HG02588 (cell line): ENCODE data around the gene PLA2G4B.

Experiments
- ATAC-seq: cut with Tn5 transposase; IDR thresholded peaks from one replicate; pipeline ENCODE4 v1.9.1; 2021; ENCODE audit warnings: mild to moderate bottlenecking, moderate library complexity; ENCODE audit not compliant: unreplicated experiment

Gene PLA2G4B

DNA sequence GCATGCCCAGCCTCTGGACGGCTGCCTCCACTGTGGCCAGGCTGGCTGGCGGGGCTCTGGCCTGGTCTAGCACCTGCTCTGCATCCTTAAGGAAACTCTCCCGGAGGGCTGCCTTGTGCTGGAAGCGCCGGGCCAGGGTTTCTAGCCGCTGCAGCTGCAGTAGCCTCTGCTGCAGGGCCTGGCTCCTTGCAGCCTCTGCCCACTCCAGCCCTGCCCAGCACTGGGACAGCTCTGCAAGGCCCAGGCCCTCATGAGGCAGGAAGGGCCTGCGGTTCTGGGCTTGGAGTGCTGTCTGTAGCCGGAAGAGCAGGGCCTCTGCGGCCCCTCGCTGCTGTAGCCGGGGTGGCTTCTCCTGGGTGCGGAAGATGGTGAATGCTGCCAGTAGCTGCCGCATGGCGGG is 47.2 kb downstream of the PLA2G4B start:
- no peak for ATAC-seq

DNA sequence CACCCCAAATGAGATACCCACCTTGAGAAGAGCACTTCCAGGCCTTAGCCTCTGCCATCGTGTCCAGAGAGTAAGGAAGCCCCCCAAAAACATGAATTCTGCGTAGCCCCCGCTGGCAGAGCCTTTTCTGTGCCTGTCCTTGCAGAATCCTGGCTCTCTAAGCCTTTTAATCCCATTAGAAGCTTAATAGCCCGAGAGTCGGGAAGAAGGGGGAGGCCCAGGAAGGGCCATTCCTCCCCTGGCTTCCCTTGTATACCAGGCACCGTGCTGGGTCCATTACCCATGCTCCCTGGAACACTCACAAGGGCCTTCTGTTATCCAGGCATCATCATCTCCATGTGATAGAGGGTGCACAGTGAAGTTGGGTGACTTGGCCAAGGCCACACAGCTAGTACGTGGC is 48.1 kb downstream of the PLA2G4B start:
- no peak for ATAC-seq

DNA sequence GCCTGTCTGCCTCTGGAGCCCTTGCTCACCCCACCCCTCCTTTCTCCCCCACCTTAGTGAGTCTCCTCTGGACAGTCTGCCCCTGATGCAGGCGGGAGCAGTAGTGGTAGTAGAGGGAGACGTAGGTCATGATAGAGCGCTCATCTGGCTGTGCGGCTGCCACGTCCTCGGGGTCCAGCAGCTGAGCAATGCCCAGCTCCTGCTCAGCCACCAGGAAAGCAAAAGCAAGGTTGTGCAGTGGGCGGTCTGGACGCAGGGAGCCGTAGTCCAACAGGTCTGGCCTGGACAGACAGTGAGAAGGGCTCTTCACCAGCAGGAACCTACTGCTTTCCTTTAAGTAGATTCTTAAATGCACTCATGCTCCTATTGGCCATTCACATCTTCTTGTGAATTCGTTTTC is 48.5 kb downstream of the PLA2G4B start:
- ATAC-seq: no peak

DNA sequence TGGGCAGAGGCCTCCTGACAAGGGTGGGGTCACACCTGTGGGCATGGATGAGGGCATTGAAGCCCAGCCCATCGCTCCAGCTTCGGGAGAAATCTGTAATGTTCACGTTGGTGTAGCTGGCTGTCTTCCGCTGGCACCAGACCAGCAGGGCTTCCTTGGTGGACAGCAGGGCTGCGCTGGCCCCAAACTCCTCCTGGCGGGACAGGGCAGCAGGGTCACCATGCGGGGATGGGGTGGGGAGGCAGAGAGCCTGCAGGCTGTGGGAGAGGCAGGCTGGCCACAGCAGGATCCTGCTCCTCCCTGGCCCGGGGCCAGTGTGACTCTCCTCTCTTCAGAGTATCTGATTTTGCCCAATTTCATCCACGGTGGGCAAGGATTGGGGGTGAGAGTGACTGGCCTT is 49.2 kb downstream of the PLA2G4B start:
- no peak for ATAC-seq

DNA sequence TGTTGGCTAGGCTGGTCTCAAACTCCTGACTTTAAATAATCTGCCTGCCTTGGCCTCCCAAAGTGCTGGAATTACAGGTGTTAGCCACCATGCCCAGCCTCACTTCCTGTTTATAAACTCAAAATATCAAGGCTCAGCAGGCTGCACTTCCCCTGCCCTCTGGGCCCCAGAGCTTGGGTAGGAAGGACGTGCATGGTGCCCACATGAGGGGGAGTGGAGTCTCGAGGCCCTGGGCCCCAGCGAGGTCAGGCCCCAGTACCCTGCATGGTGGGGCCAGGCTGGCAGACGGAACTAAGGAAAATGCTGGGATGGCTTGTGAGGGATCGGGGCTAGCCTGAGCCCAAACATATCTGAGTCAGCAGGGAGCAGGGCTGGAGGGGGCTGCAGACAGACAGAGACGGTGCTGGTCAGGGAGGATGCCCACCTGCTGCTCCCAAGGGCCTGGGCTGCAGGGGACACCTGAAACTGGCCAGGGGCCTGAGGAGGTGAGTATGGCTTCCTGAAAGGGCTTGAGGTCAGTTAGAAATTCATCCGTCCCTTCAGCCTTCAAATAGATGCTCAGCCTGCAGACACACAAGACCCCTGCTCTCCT is 50.1 kb downstream of the PLA2G4B start:
- no peak for ATAC-seq

DNA sequence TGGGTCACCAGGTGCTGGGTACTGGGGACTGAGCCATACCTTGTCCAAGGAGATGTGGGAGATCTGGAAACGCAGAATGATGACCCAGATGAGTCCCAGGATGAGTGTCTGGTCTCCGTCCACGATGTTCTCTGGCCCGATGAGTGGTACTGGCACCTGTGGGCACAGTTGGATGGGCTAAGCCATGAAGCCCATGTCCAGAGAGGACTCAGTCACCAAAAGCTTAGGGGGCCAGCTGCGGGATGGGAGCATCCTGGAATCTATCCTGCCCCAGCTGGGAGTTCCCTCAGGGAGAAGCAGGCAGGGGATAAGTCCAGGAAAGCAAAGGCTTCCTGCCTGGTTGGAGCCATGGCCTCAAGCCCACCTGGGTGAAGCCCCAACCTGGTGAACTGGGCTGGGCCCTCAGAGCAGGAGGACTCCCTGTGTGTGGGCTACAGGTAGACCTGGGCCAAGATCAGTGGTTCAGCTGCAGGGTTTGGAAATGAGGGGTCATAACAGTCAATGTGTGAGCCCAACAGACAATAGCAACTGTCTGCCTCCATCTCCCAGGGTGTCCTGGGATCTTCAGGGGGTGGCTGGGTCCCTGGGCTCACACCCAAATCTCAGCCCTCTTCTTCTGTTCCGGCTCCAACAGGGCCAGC is 51.5 kb downstream of the PLA2G4B start:
- no peak for ATAC-seq

DNA sequence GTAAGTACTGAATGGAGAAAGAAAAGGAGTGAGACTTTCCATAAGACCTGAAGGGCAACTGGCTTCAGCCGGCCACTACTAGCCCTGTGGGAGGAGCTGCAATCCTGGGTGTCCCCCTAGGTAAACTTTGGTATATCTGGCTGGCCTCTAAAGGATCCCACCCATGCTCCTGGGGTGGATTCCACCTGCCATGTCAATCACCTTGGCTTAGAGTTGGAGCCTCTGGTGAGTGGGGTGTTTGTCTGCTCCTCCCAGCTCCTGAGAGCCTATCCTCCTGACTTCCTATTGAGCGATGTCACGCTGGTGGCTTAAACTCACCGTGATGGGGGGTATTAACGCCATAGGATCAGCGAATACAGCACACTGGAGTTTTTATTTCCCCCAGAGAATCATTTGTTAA is 52.6 kb downstream of the PLA2G4B start:
- no peak for ATAC-seq

DNA sequence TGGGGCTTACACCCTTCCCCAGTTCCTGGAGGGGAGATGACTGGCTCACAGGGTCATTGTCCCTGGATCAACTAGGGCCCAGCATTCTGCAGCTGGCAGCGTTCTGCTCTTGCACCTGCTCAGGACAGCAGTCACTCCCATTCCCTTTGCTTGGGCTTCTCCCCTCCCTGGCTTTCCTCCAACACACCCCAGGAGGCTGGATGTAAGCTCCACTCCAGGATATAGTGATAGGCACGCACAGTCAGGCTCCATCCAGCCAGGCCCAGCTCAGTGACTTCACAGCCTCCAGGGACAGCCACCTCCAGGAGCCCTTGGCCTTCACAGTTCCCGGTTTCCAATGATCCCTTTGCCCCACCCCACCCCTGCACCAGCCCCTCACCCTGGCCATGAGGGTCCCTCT is 53.3 kb downstream of the PLA2G4B start:
- ATAC-seq: no peak

DNA sequence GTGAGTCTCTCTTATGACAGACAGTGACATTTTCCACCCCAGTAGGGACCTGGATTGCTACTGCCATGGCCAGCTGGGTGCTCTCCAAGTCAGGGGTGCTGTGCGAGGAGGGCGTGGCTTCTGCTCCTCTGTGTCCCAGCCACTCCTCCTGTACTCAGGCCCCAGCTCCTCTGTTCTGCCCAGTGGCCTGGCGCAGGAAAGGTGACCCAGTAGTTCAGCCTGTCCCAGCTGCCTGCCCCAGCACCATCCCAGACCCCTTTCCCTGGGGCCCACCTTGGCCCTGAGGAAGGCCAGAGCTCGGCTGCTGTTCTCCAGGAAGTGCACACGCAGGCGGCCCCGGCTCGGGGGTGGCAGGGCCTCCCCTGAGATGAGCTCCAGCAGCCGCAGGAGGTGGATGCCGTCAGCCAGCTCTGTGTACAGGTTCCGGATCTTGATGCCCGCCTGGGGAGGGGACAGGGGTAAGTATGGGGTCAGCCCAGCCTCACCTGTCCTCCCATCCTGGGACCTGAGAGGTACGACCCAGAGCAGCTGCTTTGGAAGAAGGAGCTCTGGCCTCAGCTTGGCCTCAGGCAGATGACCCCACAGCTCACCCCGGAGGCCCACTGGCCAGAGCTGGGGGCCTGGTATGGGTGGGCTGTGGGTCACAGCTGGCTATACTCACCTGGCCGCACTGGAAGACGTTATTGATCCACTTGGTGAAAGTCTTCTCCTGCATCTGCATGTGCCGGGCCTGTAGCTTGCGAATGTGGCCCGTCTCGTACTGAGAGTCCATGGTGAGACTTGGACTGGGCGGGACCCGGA is 54.2 kb downstream of the PLA2G4B start:
- ATAC-seq: no peak

DNA sequence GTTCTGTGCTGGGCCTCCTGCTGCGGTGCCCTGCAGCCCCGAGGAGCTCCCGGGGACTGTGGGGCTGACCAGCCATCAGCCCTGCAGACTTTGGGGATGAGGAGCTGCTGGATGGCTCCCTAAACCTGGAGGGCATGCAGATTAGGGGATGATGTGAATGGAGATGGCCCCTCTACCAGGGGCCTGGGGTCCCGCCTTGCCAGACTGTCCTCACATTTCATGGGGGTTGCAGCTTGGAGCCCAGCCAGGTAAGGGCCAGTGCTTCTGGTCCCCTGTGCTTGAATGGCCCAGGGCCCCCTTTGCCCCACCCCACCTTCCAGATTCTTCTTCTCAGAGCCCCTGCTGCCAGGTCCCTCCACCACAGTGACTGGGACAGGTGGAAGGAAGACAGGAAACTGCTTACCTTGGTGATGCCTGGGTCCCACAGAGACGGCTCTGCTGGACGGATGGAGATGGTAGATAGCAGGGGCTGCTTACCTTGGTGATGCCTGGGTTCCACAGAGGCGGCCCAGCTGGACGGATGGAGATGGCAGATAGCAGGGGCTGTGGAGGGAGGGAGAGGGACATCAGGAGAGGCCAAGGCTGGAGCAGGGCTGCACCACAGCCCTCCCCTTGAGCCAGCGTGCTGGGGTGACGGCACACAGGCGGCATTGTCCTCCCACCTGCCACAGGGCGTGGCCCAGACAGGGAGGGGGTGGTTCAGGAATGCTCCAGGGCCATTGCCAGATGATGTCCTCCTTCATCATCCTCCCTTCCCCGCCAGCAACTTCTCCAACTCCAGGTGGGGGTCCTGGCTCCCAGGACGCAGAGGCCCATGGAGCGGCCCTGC is 55.0 kb downstream of the PLA2G4B start, which contains the start of gene SPTBN5:
Gene SPTBN5 (minus strand): TSS at position 632 of the 829 bp plus-strand sequence. CDS start 556 bp downstream, at position 76.
- no peak for ATAC-seq

DNA sequence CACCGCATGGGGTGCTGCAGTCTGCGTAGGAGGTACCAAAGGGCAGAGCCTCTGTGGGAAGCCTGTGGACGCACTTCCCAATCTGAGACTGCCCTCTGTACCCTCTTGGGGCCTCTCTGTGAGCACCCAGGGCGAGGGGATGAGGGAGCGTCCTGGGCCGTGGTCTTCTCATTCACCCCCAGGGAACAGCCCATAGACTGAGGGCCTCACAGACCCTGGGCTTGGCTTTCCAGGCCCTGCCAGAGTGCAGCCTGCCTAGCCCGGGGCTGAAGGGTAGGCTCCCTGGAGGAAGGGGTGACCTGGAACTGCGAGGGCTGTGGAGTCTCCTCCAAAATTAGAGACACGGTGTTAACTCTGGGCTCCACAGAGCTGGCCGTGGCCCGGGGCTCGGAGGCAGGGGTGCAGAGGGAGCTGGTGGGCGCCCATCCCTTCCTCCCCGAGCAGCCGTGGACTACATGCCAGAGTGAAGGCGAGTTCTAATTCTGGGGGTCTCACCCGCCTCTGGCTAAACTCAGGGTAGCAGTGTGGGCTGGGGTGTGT is 55.7 kb downstream of the PLA2G4B start:
- no peak for ATAC-seq

DNA sequence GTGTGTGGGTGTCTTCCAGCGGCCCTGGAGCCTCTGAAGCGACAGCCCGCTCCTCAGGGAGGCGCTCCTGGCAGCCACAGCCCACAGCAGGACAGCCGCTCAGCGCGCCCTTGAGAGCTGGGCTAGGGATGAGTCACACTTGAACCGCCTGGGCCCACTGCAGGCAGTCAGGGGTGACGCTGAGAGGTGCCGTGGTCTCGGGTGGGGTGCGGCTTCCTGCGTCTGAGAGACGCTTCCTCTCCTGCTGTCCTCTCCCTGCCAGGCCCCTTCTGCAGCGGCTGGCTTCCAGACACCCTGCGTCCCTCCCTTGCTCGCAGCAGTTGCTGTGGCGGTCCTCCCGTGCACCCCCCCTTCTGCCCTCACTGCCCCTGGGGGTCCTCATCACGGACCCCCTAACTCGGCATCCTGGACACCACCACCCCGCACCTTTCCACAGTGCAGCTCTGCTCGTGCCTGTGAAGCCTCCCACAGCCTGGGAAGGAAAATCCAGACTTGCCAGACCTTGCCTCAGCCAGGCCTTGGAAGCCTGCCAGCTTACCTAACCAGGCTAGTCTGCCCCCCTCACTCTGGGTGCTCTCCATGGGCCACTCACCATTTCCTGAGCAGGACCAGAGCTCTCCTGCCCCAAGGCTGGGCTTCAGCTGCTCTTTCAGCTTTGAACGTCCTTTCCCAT is 56.3 kb downstream of the PLA2G4B start:
- peak; percentile 83 for ATAC-seq

DNA sequence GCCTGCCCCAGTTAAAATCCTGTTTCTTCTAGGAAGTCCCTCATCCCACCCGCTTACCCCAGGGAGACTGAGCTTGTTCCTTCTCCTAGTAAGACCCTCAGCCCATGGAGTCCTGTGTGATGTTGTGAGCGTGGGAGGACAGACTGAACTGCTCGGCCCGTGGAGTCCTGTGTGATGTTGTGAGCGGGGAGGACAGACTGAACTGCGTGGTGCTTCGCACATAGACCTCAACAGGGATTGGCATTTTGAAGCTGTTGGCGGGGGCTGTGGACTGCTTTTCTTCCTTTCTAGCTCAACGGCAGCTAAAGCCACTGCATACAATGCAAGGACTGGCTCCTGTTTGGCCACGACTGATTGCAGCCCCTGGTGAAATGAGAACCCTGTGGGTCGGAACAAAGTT is 56.8 kb downstream of the PLA2G4B start:
- no peak for ATAC-seq

DNA sequence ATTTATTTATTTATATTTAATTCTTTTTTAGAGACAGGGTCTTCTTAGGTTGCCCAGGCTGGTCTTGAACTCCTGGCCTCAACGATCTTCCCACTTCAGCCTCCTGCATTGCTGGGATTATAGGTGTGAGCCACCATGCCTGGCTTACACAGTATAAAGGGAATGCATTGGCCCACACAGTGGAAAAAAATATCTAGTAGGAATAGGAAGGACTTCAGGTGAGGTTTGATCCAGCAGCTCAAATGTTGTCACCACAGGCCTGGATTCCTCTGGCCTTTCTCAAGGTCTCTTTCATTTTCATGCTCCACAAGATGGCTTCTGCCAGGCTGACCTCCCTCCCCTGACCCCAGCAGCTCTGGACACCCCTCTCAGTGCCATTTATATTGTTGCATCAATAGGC is 57.3 kb downstream of the PLA2G4B start:
- no peak for ATAC-seq

DNA sequence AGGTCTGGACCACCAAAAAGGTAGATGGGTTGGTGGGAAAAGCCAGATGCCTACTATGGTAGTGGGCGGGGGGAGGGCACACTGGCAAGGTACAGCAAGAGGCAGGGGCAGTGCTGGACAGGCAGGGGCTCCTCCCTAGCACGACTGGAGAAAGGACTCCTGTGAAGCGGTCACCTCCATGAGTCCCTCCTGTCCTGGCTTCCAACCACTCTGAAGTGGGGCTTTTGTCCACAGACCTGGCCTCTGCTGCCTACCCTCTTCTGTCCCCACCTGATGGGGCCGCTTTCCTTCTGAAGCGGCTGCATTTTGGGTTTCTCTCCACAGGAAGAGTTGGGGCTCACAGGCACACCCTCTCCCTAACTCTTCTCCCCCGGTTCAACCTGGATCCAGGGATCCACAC is 57.9 kb downstream of the PLA2G4B start:
- ATAC-seq: no peak

DNA sequence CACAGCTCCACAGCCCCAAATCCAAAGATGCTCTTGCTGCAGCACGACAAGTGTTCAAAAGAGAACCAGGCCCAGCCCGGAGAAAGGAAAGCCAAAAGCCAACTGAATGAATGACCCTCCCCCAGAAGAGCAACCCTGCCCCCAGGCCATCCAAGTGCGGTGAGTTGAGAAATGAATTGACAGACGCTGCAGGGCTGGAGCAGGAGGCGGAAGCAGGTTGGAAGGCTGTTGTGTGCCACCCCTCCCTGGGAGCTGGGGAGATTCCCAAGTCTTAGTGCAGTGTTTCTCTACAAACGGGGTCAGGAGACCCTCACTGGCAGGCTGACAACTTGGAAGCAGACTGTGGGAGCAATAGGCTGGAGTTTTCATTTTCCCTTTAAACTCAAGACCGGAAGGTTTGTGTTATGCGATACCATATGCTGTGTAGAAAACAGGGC is 58.7 kb downstream of the PLA2G4B start:
- no peak for ATAC-seq
